GM19238 (cell line): Measurements from ENCODE around the gene CEBPZOS.
A peak's percentile ranks its signal among the peaks of the same experiment; 100 is the strongest.

Experiments
- DNase-seq: peaks from one replicate; pipeline ENCODE4 v3.0.0; 2011; ENCODE audit warnings: low spot score; ENCODE audit not compliant: insufficient read length

CEBPZOS gene

GRCh38 chr2:37231241-37232130, 35.2 kb downstream of the CEBPZOS start, which contains the start of the genes CEBPZ and NDUFAF7:
Gene CEBPZ (minus strand): TSS chr2:37231596. CDS start chr2:37231567, 29 bp downstream.
Gene NDUFAF7 (plus strand): TSS chr2:37231658. CDS start chr2:37231706, 48 bp downstream.
- DNase-seq: peak; percentile 83

- DNase-seq: peak; percentile 7
Measured at GRCh38 chr2:37232131-37232933, 36.0 kb downstream of the CEBPZOS start.

- DNase-seq: no peak
Measured at GRCh38 chr2:37243435-37243834, 47.1 kb downstream of the CEBPZOS start.

DNA sequence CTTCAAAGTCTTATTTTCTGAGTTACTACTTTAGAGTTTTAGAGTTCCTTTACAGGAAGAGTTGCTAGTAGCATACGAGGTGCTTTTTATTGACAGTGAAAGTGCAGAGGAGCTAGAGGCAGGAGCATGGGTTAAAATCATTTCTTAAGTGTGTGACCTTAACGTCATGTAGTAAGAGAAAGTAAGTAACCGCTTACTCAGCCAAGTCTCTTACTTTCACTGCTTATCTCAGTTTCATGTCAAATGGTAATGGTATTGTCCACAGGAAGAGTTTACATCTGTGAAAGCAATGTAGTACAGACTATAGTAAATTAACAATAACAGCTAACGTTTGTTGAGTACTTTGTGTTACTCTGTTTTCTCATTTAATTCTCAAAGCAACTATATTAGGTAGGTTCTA, 47.7 kb downstream of the CEBPZOS start:
- DNase-seq: no peak

GRCh38 chr2:37244755-37245154, 48.5 kb downstream of the CEBPZOS start:
- no peak for DNase-seq

DNA sequence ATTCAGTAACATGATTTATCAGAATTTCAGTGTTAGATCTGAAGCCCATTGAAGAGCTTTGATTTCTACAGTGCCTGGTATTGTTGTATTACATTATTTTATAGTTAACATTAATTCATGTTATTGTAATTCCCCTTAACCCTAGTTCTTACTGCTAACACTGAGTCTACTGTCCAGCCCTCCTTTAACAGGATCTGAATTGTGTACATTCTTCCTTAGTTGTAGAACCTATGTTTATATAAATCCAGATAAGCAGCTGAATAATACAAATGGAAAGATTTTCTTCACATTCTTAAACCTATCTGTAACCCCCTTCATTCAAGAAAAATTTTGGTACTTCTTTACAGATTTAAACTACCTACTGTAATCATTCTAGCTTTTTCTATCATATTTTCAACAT, 49.9 kb downstream of the CEBPZOS start:
- no peak for DNase-seq

- DNase-seq: no peak
Measured at GRCh38 chr2:37250869-37251740, 54.8 kb downstream of the CEBPZOS start.
